GM19035 (cell line): Measurements from ENCODE around the gene TMEM59.
A peak's percentile ranks its signal among the peaks of the same experiment; 100 is the strongest.
"Not testable (repeated sequence)": the region's sequence is repeated elsewhere in the genome, so short reads cannot be mapped to it uniquely, and the experiment has no call there.

ENCODE experiments used
- ATAC-seq: cut with Tn5 transposase; IDR thresholded peaks from one replicate; pipeline ENCODE4 v1.9.1; 2021; ENCODE audit not compliant: unreplicated experiment

TMEM59 gene

GRCh38 chr1:54053745-54054437, 887 bp upstream of the TMEM59 start:
- no peak for ATAC-seq

DNA sequence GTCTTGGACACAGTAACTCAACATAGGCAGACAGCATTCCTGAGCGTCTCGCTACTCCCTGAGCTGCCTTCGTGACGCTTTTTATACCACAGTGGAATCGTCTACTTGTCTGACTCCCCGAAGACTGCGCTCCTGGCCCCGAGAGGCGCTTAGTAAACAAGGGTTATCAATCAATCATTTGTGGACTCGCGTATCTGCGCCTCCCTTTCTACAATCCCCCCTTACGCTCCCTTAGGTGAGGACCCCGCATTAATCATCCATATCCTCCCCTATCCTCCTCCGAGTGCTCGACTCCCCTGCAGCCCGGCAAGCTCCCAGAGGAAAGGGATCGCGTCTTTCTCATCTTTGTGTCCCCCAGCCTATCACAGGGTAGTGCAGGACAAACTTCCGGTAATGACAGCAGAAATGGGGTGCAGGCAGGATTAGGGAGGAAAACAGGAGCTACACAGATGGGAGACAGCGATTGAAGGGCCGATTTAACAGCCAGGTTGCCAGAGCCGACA, 522 bp downstream of the TMEM59 start:
- ATAC-seq: peak; percentile 20

DNA sequence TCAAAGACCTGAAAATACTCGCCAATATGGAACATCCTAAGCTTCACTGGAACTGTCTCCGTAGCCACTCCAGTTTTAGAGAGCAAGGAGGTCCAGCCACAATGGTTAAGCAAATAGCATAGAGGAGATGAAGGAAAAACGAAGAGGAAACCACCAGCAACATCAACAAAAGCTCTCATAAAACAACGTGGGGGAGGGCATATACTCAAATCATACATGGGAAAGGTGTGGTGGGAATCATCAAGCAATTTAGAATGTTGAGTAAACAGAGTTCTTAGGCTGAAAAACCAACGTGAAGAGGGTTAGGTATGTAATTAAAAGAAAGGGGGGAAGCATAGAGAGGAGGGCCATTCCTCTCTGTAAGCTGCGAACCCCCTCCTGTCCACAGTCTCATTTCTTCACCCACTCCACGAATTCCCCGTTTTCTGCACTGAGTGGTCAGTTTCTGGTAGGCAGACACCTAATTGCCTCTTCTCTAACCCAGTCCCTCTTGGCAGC, 1.0 kb downstream of the TMEM59 start:
- ATAC-seq: no peak

DNA sequence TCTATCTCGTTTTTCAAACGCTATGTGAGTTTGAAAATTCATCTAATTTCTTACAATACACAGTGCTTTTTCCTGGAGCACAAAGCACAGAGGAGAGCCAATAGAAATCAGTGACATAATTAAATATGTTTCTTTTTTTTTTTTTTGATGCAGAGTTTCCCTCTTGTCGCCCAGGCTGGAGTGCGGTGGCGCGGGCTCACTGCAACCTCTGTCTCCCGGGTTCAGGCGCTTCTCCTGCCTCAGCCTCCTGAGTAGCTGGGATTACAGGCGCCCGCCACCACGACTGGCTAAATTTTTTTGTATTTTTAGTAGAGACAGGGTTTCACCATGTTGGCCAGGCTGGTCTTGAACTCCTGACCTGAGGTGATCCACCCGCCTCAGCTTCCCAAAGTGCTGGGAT, 2.6 kb downstream of the TMEM59 start:
- ATAC-seq: not testable (repeated sequence)

GRCh38 chr1:54047384-54048305, 5.4 kb downstream of the TMEM59 start:
- no peak for ATAC-seq

DNA sequence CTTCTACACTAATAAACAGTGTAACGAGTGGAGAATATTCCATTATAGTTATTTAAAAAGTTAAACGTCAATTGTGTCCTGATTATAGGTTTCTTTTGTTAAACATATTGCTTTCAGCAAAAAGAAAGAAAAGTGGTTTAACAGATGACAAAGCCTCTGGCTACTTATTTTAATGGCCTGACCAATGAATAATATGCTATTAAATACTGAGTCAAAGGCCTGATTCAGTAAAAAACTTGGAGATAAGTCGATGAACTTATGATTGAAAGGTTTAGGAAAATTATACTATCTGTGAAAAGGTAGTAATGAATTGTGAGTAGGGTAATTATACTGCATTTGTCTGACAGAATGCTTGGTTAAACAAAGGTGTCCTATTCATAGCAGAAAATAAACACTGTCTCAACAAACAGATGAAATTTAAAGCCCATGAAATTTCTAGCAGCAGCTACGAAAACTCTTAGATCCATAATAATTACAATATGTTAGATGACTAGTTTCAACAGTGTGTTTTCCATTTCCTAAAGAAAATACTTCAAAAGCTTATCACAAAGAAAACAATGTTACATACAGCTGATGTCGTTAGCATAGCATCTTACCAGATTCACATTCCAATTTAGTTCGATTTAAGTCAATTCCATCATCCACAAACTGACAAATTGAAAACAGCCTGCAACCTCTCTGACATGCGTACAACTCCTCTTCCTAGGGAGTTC, 6.2 kb downstream of the TMEM59 start:
- ATAC-seq: no peak

GRCh38 chr1:54045496-54045895, 7.5 kb downstream of the TMEM59 start:
- ATAC-seq: no peak

- ATAC-seq: no peak
Measured at GRCh38 chr1:54041806-54042205, 11.2 kb downstream of the TMEM59 start.

GRCh38 chr1:54037476-54037875, 15.5 kb downstream of the TMEM59 start:
- ATAC-seq: no peak

DNA sequence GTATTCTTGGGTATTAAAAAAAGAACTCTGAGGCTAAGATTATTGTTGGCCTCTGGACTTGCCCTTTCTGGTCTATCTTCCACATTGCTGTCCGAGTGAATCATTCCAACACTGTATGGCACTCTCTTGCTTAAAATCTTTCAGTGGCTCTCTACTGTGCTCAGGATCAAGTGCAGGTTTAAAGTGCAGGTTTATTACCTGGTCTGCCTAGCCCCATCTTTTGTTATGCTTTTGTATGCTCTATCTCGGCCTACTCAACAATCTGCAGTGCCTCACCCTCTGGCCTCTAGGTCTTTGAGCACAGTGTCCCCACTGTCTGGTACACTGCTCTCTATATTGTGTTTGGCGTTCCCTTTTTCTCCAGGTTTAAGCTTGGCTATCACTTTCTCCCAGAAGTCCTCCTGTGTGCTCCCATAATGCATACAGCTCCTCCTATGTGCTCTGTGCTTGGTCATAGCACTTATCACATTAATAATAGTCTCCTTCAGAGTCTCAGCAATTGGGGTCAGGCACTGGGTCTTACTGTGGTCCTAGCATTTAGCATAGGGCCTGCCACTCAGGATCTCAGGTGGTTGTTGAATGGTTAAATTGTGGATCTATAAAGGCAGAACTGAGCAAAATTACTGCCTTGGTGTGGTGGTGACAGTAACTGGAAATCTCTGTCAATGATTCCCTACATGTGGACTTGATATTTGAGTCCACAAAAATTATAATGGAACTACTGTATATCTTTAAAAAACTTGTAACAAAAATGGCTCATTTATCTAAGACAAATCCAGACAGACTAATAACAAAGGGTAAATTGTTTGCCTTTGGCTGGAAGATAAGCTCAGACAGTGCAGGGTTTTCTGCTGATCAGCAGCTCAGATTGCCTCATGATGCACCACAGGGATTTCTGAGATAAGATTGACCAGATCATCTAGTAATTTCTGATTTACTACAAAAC, 24.4 kb downstream of the TMEM59 start:
- no peak for ATAC-seq

DNA sequence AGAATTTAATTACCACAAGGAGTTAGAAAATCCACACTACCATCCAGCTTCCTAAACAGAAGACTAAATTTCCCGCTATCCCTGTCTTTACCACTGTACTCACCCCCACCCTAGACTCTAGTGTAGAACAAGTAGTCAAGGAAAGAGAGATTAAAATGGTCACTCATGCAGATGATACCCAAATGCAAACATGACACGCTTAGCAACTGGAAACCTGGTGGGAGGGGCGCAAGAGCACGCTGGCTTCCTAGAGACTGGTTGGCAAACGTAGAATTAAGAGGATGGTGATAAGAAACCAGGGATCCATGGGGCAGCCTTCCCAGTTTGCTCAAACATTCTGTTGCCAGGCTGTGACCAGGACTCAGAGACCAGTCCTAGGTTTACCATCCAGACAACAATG, 25.2 kb downstream of the TMEM59 start:
- no peak for ATAC-seq

- ATAC-seq: not testable (repeated sequence)
Measured at GRCh38 chr1:54024811-54025210, 28.2 kb downstream of the TMEM59 start.

- no peak for ATAC-seq
Measured at GRCh38 chr1:54024358-54024757, 28.6 kb downstream of the TMEM59 start.

- ATAC-seq: not testable (repeated sequence)
Measured at GRCh38 chr1:54019562-54020176, 33.3 kb downstream of the TMEM59 start.

DNA sequence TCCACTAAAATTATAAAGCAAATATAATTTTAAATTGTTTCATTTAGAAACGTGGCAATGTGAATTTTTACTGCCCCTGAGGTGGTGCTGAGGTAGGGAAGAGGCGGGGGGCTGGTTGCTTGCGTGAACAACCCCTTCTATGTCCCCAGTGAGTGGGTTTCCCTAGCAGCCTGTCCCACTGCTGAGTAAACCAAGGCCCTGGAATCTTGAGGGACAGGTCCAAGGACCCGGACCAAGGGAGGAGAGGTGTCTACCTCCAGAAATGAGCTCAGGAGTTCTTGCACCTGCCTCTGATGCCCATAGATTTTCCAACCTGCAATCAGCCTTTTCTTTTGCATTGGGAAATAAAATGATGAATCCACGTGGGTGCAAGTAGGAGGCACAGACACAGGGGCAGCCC, 34.4 kb downstream of the TMEM59 start:
- ATAC-seq: no peak

GRCh38 chr1:54017979-54018378, 35.0 kb downstream of the TMEM59 start, which contains the start of gene LDLRAD1:
TSS of gene LDLRAD1 (minus strand) at chr1:54018186. CDS start at chr1:54018112, 74 bp downstream.
- ATAC-seq: no peak

GRCh38 chr1:54016343-54017282, 36.4 kb downstream of the TMEM59 start:
- ATAC-seq: no peak

DNA sequence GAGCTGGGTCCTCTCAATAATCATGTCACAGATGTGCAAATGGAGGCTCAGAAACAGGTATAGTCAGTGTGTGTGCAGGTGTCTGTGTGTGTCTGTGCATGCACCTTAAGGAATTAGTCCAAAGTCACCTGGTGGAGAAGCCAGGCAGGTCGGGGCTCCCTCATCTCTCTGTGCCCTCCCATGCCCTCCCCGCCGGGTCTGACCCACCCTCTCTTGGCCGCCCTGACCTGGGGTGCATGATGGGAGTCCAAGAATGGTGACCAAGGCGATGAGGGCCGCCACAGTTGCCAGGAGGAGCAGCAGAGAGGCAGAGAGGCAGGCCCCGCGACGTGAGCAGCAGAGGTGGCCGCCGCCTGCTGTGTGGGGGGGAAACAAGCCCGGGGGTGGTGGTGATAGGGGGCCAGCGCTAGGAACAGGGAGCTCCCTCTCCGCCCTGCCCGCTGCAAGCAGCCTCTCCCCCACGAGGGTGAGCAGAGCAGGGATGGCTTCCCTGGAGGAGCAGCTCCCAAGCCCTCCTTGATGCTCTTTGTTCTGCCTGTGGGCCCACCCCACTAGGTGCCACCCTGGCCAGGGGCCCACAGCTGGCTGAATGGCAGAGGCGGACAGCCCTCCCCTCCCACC, 38.9 kb downstream of the TMEM59 start:
- no peak for ATAC-seq
